Body of pancreas (tissue), 4 donors: Measurements from ENCODE around the gene ZRANB1.

Experiments used
- CTCF ChIP-seq, 7 experiments: fragments of 450-650 bp in 4 of 7; fragments of 200-600 bp in 3 of 7; sonication (generic) in 3 of 7; IDR thresholded peaks; one replicate each; pipeline ENCODE4 v1.5.1; 2016 to 2019; ENCODE audit warnings: antibody characterized with exemption in 7 of 7
- POLR2A ChIP-seq, 3 donors: fragments of 450-650 bp; IDR thresholded peaks; one replicate each; pipeline ENCODE4 v1.6.1; 2016; ENCODE audit warnings: antibody characterized with exemption in 3 of 3, mild to moderate bottlenecking in 2 of 3

- TF ChIP-seq CTCF (IDR thresholded peaks at IDR 0.05) (no peak), POLR2A (IDR thresholded peaks at IDR 0.05) (no peak)
These were observed 20.7 kb upstream of the ZRANB1 start for GRCh38 chr10:124921261-124921660.
